Activated CD4-positive, alpha-beta memory T cell treated with anti-CD3 and anti-CD28 coated beads for 36 hours (primary cell): Measurements from ENCODE around the gene KIFC1. TPM values are rescaled to one million over a fixed set of nuclear protein-coding genes. Genes with fewer than 3 reads are reported as not detected.
"Not testable (repeated sequence)": the region's sequence is repeated elsewhere in the genome, so short reads cannot be mapped to it uniquely, and the experiment has no call there.

Experiments used
- CTCF ChIA-PET: fragments of 350-600 bp; sonication (Branson Sonifier 250); formaldehyde crosslinking; loops from one replicate; lab custom pipeline; 2021; ENCODE audit warnings: antibody characterized with exemption, inconsistent platforms; lab: Charles Lee
- POLR2A ChIA-PET: fragments of 350-600 bp; sonication (Branson Sonifier 250); formaldehyde crosslinking; loops from one replicate; lab custom pipeline; 2021; ENCODE audit warnings: antibody characterized with exemption; lab: Charles Lee
- DNase-seq: peaks from one replicate; pipeline ENCODE4 v3.0.0-alpha.2; 2020
- H3K27ac Mint-ChIP-seq: one replicate; pipeline ENCODE4 v1.8.0; 2021; ENCODE audit warnings: mixed read lengths
- H3K27me3 Mint-ChIP-seq: one replicate; pipeline ENCODE4 v1.8.0; 2021; ENCODE audit warnings: mixed read lengths
- H3K36me3 Mint-ChIP-seq: one replicate; pipeline ENCODE4 v1.8.0; 2021; ENCODE audit warnings: mixed read lengths
- H3K4me1 Mint-ChIP-seq: one replicate; pipeline ENCODE4 v1.8.0; 2021; ENCODE audit warnings: low read depth, mixed read lengths
- H3K4me3 Mint-ChIP-seq: one replicate; pipeline ENCODE4 v1.8.0; 2021; ENCODE audit warnings: mild to moderate bottlenecking, mixed read lengths
- H3K9me3 Mint-ChIP-seq: one replicate; pipeline ENCODE4 v1.8.0; 2021; ENCODE audit warnings: mixed read lengths
- intact Hi-C: fragments of 100-400 bp; cut with micrococcal nuclease; formaldehyde crosslinking; loops from one replicate; pipeline ENCODE4 v1.15.1; 2023
- total RNA-seq, 2 experiments: library from RNA; stranded (reverse); gene quantifications; one replicate each; pipeline ENCODE4 v1.2.3, GENCODE V29; 2021

The KIFC1 gene
- total RNA-seq, 2 experiments from 2014 or later = 94.6 to 103 TPM

DNA sequence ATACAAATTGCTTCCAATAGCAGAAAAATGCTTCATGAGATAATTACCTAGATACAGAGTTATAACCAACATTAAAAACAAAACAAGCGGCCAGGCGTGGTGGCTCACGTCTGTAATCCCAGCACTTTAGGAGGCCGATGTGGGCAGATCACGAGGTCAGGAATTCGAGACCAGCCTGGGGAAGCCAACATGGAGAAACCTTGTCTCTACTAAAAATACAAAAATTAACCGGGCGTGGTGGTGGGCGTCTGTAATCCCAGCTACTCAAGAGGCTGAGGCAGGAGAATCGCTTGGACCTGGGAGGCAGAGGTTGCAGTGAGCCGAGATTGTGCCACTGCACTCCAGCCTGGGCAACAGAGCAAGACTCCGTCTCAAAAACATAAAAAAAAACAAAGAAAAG, 28.1 kb upstream of the KIFC1 start:
- H3K9me3 Mint-ChIP-seq, DNase-seq, H3K36me3 Mint-ChIP-seq, intact Hi-C loops, H3K27ac Mint-ChIP-seq, H3K27me3 Mint-ChIP-seq, H3K4me3 Mint-ChIP-seq, POLR2A ChIA-PET, H3K4me1 Mint-ChIP-seq: not testable (repeated sequence)
- CTCF ChIA-PET = interaction anchor here (0.9 kb wide), 1 partner anchor 18 kb away, joined by 3 read pairs; no protein-coding TSS in a partner anchor

DNA sequence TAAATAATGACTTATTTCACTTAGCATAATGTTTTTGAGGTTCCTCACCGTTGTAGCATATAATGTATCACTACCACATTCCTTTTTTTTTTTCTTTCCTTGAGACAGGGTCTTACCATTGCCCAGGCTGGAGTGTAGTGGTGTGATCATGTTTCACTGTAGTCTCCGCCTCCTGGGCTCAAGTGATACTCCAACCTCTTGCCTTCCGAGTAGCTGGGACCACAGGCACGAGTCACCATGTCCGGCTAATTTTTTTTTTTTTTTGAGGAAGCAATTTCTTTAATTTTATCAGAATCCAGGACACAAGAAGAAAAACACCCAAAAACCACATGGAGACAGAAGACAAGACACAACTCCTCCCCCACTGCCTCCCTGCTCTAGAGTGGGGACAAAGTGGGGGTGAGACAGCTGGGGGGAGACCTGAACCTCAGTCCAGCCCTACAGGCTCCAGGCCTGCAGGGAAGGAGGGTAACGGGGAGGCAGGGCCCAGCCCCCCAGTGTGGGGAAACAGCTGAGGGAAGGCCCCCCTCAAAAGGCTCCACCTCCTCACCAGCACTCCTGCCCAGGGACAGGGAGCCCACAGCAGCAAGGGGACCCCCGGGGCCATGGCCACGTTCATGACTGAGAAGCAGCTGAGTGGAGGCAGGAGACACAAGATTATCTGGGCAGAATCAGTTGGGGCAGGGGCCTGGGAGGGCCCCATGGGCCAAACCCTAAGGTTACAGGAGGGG, 27.0 kb upstream of the KIFC1 start:
- H3K27ac Mint-ChIP-seq, H3K4me3 Mint-ChIP-seq, H3K36me3 Mint-ChIP-seq, POLR2A ChIA-PET, H3K4me1 Mint-ChIP-seq, intact Hi-C loops, H3K9me3 Mint-ChIP-seq, DNase-seq, H3K27me3 Mint-ChIP-seq: not testable (repeated sequence)
- CTCF ChIA-PET = interaction anchor here (0.6 to 1.5 kb wide), 5 partner anchors 10 to 1719 kb away, joined by 3 to 7 read pairs (median 4); no protein-coding TSS in a partner anchor

DNA sequence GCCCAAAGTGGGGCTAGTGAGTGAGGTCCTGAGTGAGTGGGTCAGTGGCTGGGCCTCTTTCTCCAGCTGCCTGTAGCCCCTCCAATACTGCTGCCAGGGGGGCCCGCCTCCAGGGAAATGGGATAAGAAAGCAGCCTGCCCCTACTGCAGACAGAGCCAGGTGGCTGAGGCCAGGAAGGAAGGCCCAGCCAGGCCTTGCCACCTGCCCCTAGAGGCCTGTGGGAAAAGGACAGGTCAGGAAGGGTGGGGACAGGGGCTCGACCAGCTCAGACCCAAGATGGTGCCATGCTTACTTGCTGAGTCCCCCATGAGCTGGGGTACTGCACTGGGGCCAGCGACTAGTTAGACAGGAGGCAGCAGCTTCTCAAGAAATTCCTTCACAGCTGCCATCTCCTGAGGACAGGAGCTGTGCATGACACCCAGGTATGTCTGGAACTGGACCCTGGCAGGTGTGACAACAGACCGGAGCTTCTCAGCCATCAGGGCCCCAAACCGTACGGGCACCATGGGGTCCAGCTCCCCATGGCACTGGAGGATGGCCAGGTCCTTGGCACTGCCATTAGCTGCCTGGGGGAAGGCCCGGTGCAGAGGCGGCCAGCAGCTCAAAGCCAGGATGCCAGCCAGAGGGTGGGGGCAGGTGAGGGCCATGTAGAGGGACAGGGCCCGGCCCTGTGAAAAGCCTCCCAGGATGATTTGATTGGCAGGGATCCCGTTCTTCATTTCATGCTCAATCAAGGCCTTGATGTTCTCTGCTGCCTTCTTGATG, 26.2 kb upstream of the KIFC1 start:
- CTCF ChIA-PET = interaction anchor here (1.5 kb wide), 1 partner anchor 21 kb away, joined by 7 read pairs; no protein-coding TSS in a partner anchor
- H3K27me3 Mint-ChIP-seq, H3K4me3 Mint-ChIP-seq, POLR2A ChIA-PET, H3K27ac Mint-ChIP-seq, H3K36me3 Mint-ChIP-seq, intact Hi-C loops, DNase-seq, H3K4me1 Mint-ChIP-seq, H3K9me3 Mint-ChIP-seq: not testable (repeated sequence)

DNA sequence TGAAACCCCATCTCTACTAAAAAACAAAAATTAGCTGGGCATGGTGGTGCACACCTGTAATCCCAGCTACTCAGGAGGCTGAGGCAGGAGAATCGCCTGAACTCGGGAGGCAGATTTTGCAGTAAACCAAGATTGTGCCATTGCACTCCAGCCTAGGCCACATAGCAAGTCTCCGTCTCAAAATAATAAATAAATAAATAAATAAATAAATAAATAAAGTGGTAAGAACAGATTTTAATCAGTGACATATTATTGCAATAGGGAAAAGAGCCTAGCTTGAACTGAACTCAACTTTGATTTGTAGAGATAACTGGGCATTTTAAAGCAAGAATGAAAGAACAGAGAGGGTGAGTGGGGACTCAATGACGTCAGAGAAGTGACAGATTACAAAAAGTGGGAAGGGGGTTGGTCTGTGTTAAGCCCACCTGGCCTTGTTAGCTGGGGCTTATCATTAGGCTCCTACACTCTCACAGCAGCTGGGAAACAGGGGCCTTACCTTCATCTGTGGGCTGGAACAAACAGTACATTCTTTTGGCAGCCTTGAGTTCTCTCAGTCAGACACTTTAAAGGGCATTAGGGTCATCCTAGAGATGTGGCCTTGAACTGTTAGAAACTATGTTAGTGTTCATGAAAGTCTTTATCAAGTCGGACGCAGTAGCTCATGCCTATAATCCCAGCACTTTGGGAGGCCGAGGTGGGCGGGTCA, 24.5 kb upstream of the KIFC1 start:
- H3K36me3 Mint-ChIP-seq = no peaks in the 10 kb centered on the region
- DNase-seq = no peak
- H3K9me3 Mint-ChIP-seq = no peaks in the 10 kb centered on the region
- intact Hi-C loops = no loop called here
- H3K27ac Mint-ChIP-seq = no peak overlapping the region
- H3K27me3 Mint-ChIP-seq = no peaks in the 10 kb centered on the region
- H3K4me3 Mint-ChIP-seq = no peak overlapping the region
- ChIA-PET POLR2A (interaction anchor here (0.6 kb wide), 1 partner anchor 33 kb away, joined by 3 read pairs; no protein-coding TSS in a partner anchor), CTCF (no interaction called here)
- no peaks in the 10 kb centered on the region for H3K4me1 Mint-ChIP-seq

DNA sequence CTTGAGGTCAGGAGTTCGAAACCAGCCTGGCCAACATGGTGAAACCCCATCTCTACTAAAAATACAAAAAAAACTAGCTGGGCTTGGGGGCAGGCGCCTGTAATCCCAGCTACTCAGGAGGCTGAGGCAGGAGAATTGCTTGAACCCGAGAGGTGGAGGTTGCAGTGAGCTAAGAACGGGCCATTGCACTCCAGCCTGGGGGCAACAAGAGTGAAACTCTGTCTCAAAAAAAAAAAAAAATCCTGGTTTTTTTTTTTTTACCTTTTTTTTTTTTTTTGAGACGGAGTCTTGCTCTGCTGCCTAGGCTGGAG, 24.0 kb upstream of the KIFC1 start:
- H3K27ac Mint-ChIP-seq, H3K4me1 Mint-ChIP-seq, H3K4me3 Mint-ChIP-seq, DNase-seq, H3K9me3 Mint-ChIP-seq, H3K36me3 Mint-ChIP-seq, H3K27me3 Mint-ChIP-seq, intact Hi-C loops, CTCF ChIA-PET: not testable (repeated sequence)
- POLR2A ChIA-PET = interaction anchor here (0.6 kb wide), 1 partner anchor 34 kb away, joined by 3 read pairs; no protein-coding TSS in a partner anchor

DNA sequence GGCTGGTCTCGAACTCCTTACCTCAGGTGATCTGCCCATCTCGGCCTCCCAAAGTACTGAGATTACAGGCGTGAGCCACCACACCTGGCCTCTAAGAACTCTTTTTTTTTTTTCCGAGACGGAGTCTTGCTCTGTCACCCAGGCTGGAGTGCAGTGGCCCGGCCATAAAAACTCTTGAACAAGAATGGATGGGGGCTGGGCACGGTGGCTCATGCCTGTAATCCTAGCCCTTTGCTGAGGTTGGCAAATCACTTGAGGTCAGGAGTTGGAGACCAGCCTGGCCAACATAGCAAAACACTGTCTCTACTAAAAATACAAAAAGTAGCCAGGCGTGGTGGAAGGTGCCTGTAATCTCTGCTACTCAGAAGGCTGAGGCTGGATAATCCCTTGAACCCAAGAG, 19.7 kb upstream of the KIFC1 start:
- CTCF ChIA-PET, DNase-seq, H3K9me3 Mint-ChIP-seq, H3K4me1 Mint-ChIP-seq, intact Hi-C loops, POLR2A ChIA-PET, H3K27ac Mint-ChIP-seq, H3K36me3 Mint-ChIP-seq, H3K27me3 Mint-ChIP-seq, H3K4me3 Mint-ChIP-seq: not testable (repeated sequence)

DNA sequence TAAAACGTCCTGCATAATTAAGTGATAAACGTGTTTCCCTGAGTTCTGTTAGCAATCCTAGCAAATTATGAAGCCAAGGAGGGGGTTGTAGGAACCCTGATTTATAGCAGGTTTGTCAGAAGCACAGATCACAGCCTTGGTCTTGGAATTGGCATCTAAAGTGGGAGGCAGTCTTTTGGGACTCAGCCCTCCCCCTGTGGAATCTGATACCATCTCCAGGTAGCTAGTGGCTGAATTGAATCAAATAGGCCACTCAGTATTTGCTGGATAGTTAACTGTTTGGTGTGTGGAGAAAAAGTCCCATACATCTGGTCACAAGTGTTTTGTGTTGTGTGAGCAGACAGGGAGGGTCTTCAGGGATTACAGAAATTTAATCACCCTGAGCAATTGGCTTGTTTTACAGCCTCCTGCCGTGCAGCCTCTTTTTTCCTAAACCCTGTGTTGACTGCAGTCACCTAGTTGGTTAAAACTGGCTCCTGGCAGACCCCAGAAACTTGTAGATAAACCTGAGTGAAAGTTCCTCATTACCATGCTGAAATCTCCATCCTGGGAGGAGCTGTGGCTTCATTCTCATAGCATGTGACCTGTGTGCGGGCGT, 19.0 kb upstream of the KIFC1 start:
- no peaks in the 10 kb centered on the region for H3K9me3 Mint-ChIP-seq
- ChIA-PET CTCF (no interaction called here), POLR2A (no interaction called here)
- H3K27me3 Mint-ChIP-seq = no peaks in the 10 kb centered on the region
- H3K4me1 Mint-ChIP-seq = peaks cover 8% of the 10 kb centered on the region
- intact Hi-C loops = no loop called here
- no peak overlapping the region for H3K27ac Mint-ChIP-seq
- no peak for DNase-seq
- H3K36me3 Mint-ChIP-seq = no peaks in the 10 kb centered on the region
- no peak overlapping the region for H3K4me3 Mint-ChIP-seq

DNA sequence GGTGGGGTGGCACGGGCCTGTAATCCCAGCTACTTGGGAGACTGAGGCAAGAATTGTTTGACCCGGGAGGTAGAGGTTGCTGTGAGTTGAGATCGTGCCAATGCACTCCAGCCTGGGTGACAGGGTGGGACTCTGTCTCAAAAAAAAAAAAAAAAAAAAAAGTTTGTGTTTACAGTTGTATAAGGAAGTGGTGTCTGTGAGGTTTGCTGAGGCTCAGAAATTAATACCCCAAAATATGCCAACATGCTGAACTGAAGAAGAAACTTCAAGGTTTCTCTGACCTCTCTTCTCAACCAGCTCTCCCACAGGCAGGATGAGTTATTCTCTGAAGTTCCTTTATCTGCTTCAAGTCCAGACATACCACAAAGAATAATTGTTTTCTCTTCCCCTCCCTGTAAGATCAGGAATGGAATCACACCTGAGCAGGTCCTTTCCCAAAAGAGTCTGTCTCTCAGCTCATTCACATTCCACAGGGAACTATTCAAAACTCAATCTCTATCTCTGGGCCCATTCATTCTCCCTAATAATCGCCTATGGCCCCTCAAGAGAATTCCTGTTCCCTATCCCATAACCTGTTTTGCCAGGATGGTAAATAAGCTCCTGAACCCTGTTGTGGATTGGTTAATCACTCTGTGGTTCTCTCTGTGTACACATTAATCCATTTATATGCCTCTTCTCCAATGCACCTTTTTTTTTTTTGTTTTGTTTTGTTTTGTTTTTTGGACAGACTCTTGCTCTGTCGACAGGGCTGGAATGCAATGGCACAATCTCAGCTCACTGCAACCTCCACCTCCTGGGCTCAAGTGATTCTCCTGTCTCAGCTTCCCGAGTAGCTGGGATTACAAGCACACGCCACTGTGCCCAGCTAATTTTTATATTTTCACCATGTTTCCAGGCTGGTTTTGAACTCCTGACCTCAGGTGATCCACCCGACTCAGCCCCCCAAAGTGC, 17.4 kb upstream of the KIFC1 start:
- POLR2A ChIA-PET = no interaction called here
- no peak for DNase-seq

DNA sequence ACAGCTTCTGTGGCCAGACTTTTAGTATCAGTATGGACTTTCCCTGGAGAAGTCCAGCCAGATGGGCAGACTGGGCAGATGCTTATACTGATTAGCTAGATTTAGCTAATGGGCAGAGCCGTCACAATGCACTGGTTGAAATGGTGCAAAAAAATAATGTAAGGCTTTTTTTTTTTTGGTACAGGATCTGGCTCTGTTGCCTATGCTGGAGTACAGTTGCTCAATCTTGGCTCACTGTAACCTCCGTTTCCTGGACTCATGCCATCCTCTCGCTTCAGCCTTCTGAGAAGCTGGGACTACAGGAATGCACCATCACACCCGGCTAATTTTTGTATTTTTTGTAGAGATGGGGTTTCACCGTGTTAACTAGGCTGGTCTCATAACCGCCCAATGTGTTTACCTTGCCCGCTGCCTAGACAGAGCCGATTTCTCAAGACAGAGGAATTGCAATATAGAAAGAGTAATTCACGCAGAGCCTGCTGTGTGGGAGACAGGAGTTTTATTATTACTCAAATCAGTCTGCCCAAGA, 16.4 kb upstream of the KIFC1 start:
- Mint-ChIP-seq H3K9me3 (no peaks in the 10 kb centered on the region), H3K27ac (no peak overlapping the region), H3K36me3 (no peaks in the 10 kb centered on the region), H3K27me3 (no peaks in the 10 kb centered on the region), H3K4me3 (no peak overlapping the region), H3K4me1 (peaks cover 8% of the 10 kb centered on the region)
- no peak for DNase-seq
- ChIA-PET CTCF (interaction anchor here (0.9 to 1.3 kb wide), 3 partner anchors 11 to 119 kb away, joined by 3 to 4 read pairs (median 3); no protein-coding TSS in a partner anchor), POLR2A (no interaction called here)
- intact Hi-C loops = no loop called here

More for the DNA sequence above, 17.4 kb upstream of the KIFC1 start:
- peaks cover 8% of the 10 kb centered on the region for H3K4me1 Mint-ChIP-seq
- CTCF ChIA-PET = interaction anchor here (0.6 to 1.3 kb wide), 5 partner anchors 10 to 1219 kb away, joined by 3 to 4 read pairs (median 3); no protein-coding TSS in a partner anchor
- H3K4me3 Mint-ChIP-seq = no peak overlapping the region
- no peaks in the 10 kb centered on the region for H3K36me3 Mint-ChIP-seq
- no peaks in the 10 kb centered on the region for H3K27me3 Mint-ChIP-seq
- no peak overlapping the region for H3K27ac Mint-ChIP-seq
- no peaks in the 10 kb centered on the region for H3K9me3 Mint-ChIP-seq
- intact Hi-C loops = no loop called here

DNA sequence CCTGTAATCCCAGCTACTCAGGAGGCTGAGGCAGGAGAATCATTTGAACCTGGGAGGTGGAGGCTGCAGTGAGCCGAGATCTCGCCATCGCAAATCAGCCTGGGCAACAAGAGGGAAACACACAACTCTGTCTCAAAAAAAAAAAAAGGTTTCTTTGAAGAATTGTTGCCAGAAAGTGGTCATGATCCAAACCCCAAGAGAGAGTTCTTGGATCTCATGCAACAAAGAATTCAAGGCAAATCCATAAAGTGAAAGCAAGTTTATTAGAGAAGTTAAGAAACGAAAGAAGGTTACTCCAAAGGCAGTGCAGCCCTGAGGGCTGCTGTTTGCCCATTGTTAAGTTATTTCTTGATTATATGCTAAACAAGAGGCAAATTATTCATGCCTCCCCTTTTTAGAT, 14.5 kb upstream of the KIFC1 start:
- ChIA-PET POLR2A (no interaction called here), CTCF (no interaction called here)
- Mint-ChIP-seq H3K36me3 (no peaks in the 10 kb centered on the region), H3K4me1 (peaks cover 8% of the 10 kb centered on the region), H3K9me3 (no peaks in the 10 kb centered on the region), H3K4me3 (no peak overlapping the region), H3K27me3 (no peaks in the 10 kb centered on the region), H3K27ac (no peak overlapping the region)
- intact Hi-C loops = no loop called here
- DNase-seq = no peak

DNA sequence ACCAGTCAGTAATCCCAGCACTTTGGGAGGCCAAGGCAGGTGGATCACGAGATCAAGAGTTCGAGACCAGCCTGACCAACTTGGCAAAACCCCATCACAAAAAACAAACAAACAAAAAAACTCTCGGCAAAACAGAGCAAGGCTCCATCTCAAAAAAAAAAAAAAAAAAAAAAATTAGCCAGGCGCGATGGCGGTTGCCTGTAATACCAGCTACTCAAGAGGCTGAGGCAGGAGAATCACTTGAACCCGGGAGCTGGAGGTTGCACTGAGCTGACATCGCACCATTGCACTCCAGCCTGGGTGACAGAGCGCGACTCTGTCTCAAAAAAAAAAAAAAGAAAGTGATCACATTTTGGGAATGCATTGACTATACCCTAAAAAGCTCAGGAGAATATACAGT, 12.4 kb upstream of the KIFC1 start:
- H3K27ac Mint-ChIP-seq, intact Hi-C loops, H3K9me3 Mint-ChIP-seq, DNase-seq, H3K4me1 Mint-ChIP-seq, H3K4me3 Mint-ChIP-seq, POLR2A ChIA-PET, H3K36me3 Mint-ChIP-seq, H3K27me3 Mint-ChIP-seq: not testable (repeated sequence)
- CTCF ChIA-PET = interaction anchor here (0.6 kb wide), 1 partner anchor 16 kb away, joined by 3 read pairs; no protein-coding TSS in a partner anchor
